ENCODE data around the gene SHH.

SHH gene

DNA sequence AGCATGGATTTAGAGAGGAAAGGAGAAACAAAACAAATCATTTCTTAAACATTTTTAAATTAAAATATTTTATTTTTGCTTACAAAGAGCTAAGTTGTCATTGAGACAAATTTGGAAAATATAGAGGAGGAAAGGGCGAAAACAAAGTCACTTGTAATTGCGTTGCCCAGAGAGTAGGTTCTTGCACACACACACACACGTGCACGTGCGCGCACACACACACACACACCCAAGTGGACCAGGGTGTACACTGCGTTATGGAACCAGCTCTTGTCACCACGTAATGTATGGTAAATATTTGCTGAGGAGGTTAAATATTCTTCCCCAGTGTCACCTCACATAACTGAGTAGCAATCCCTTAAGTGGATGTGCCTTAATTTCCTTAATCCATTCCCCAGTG lies 21.6 kb downstream of the SHH start:
- DNase-seq = no peak

DNA sequence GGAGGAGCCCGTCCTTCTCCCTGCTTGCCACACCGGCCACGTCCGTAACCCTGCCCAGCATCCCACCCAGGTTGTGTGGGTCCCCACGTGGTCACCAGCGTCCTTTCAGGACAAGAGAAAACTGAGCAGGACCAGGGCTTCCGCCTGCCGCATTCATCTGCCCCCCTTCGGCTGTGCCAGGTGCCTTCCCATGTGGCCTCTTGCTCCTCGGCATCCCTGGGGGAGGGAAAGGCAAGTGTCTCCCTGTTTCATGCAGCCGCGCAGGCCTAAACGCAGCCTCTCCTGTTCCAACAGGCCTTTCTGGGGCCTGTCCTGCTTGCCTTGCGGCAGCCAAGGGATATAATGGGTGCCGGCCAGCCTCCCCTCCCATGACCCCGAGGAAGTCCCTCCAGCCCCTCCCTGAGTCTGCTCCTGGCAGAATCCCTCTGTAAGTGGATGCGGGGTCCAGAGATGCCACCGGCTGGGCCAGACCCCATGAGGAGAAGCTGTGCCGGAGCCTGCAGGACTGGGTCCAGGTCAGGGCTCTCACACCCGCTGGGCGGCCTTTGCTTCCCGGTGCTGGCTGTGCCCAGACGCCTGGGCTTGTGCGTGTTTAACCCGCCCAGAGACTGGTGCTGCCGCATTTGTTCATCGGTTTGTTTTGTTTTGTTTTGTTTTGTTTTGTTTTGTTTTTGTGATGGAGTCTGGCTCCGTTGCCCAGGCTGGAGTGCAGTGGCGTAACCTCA lies 23.1 kb downstream of the SHH start:
- DNase-seq = no peak

DNA sequence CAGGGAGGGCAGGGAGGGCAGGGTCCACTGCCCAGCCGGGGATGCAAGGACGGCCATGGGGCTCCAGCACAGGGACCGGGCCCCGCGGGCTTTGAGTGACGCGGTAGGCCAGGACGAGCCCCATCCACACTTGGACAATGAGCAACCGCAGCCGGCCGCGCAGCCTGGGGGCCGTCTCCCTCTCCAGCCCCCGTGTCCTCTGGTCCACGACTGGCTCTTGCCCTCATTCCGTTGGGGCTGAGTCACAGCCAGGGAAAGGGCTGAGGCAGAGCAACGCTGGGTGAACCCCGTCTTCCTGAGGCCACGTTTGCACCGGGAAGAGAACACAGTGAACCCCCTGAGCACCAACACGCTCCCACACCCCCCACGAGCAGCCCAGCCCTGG lies 23.7 kb downstream of the SHH start:
- DNase-seq = no peak

DNA sequence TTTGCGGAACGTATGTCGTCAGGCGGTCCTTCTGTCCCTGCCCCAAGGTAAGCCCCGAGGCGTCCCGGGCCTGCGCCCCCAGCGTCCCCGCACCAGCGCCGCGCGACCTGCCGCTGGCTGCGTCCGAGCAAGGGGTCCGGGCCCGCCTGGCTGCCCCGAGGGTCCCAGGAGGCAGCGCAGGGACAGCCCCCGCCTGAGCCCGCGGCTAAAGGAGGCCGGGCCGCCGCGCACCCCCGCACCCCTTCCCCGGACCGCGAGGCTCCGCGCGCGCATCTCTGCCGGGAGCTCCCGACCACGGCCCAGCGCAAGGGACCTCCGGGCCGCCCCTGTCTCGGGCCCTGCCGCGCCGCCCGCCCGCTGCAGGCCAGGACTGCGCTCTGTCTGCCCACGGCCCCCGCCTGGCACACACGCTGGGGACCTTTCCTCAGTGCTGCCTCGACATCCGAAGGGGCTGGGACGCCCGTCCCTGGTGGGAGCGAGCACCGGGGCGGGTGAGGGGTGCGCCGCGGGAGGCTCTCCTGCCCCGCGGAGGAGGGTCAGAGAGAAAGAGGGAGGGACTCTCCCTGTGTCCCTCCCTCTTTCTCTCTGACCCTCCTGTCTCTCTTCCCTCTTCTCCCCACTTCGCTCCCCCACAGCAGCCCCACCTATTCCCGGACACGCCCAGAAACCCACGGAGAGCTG lies 25.0 kb downstream of the SHH start:
- no peak for DNase-seq

DNA sequence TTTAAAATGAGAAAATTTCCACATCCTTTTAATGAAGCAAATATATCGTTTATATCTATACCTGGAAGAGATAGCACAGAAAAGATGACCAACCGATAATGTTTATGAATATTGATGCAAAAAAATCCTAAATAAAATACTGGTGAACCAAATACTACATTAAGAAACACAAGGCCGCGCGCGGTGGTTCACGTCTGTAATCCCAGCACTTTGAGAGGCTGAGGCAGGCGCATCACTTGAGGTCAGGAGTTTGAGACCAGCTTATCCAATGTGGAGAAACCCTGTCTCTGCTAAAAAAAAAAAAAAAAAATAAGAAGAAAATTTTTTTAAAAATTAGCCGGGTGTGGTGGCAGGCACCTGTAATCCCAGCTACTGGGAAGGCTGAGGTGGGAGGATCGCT lies 25.8 kb downstream of the SHH start:
- no peak for DNase-seq

DNA sequence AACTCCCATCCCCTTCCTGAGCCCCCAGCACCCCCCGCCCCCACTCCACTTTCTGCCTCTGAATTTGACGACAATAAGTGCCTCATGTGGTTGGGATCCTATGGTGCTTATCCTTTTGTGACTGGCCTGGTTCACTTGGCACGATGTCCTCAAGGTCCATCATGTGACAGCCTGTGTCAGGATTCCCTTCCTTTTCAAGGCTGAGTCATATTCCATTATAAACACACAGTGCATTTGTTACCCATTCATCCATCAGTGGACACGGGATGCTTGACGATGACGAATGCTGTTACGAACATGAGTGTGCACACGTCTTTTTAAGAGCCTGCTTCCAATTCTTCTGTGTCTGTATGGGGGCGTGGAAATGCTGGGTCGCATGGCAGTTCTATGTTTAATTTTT lies 26.7 kb downstream of the SHH start:
- DNase-seq = no peak

DNA sequence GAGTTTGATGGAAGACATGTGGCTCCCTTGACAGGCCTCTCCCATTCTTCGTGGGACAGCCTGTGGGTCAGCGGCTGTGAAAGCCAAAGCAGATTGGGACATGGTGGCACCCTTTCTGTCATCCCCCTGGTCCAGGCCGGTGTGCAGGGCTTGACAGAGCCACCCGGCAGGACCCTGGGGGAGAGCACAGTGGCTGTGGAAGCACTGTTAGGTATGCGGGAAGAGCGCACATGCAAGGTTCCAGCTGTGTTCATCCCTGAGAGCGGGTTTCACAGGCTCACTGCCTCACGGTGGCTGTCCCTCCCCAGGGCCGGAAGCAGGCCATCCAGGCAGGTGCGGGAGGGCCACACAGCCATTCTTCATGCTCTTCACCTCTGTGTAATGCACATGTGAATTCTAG lies 29.8 kb downstream of the SHH start:
- DNase-seq = no peak

DNA sequence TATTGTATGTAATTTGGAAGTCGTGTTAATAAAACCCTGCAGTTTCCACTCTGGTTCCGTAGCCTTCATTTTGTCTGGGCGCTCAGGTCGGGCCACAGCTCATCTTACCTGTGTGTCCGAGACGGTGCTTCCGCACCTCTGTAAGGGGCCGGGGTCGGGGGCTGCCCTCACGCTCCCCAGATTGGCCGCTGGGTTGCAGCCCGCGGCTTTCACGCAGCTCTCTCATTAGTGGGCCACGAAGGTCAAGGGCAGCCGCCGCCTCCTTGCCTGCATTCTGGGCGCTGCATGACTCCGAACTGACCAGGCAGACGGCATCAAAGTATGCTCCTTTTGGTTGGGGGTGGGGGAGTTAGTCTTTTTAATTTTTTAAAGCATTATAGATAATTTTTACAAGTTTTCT lies 30.8 kb downstream of the SHH start:
- no peak for DNase-seq

DNA sequence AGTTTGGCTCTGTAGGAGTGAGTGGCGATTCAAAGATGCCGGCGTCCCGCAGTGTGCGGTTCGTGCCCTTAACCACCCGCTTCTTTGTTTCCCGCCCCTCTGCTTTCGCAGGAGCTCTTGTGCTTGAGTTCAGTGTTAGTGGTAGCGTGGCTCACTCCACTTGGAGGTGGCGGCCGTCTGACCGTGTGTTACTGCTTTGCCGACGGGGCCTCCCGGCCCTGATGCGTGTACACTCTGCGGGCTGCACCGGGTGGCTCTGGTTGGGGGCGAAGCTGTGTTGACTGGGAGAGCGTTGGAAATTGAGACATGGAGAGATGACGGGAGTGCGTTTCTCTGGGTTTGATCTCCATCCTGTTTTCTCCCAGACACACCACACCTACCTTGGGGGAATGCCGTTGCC lies 31.4 kb downstream of the SHH start:
- peak; percentile 34 for DNase-seq

DNA sequence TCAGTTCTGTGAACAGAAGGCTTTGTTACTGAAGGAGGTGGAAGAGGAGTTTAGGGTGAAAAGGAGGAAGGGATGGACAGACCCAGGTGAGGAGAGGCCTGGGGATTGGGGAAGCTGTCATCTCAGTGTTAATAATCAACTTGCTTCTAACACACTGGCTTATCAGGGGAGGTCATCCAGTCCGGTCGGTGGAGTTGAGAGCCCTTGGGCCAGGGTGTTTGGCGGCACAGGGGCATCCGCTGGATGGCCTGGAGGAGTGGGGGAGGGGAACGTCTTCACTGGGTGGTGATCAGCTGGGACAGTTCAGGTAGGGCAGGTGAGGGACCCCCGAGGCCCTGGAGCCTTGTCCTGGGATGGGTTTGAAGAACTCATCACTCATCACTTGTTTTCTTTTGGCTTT lies 33.9 kb downstream of the SHH start:
- DNase-seq = no peak

DNA sequence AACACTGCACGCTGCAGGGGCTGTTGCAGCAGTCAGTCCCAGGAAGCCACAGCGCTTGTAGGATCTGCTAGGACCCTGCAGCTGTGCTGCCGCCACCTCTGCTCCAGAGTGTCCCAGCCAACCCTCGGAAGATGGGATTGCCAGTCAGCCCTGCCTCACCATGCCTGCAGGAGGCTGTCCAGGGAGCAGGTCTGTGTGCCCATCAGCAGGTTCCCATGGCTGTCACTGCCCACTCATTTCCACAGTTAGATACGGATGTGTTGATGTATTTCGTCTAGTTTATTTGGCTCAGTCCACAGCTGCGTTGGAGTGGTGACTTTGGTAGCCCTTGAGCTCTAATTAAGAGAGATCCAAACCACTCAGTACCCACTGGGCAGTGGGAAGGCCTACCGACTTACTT lies 35.7 kb downstream of the SHH start:
- DNase-seq = no peak

DNA sequence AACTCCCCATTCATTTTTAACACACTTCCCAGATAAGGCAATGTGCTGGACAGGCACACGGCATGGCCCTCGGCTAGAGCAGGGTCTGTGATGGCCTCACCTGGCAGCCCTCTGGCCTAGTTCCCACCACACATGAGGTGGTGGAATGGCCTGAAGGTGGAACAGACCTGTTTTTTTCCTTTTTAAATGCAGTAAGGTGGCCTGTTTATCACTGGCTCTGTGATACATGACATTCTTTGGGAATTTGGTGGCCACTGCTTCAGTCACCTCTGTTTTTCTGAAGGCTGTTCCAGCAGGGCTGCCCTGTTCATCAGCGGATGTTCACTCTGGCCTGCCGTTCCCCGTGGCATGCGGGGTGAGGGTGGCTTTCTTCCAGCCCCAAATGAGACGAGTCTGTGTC lies 36.6 kb downstream of the SHH start:
- DNase-seq = no peak

DNA sequence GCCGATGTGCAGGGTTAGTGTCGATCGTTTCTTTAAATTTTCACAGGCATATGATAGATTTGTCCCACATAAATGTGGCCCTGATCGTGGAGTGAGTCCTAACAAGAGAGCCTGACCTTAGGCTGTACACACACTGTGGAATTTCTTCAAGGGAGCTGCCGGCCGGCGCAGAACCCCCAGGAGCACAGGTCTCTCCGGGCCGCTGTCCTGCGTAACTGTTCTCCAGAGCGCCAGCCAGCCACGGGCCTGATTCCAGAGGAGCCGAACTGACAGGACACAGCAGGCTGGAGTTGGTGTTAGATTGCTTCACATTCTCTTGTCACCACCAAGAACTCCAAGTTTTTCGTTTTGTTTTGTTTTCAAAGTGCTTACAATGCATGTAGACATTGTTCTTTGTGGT lies 37.3 kb downstream of the SHH start:
- no peak for DNase-seq

DNA sequence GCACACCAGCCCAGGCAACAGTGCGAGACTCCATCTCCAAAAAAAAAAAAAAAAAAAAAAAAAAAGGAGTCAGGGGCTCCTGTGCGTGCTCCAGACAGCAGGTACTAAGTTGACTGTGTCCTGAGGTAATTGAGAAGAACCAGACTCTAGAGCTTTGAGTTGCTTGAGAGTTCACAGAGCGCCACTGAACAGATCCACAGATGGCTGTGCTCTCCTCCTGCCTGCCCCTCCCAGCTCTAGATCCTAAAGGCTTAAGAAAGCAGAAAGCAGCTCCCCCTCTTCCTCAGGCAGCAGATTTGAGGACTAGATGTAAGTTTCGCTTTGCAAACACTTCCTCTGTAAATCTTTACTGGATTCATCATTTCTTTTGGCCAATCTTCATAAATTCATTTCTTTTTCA lies 38.7 kb downstream of the SHH start:
- no peak for DNase-seq

DNA sequence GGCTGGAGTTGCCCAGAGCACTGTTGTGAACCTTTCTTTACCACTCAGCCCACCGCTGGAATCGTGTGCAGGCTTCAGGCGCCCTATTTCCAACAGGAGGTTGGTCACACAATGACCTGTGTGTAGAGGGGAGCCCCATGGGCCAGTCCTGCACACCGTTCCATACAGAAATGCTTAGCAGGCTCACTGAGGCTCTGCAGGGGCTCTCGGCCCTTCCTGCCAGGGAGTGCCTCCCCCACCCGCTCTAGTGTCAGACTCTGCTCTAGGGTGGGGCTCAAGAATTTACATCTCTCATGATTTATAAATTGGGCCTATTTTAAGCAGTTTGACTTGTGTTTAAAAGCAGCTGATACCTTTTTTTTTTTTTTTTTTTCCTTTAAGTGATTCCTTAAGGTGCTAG lies 42.0 kb downstream of the SHH start:
- DNase-seq = no peak

DNA sequence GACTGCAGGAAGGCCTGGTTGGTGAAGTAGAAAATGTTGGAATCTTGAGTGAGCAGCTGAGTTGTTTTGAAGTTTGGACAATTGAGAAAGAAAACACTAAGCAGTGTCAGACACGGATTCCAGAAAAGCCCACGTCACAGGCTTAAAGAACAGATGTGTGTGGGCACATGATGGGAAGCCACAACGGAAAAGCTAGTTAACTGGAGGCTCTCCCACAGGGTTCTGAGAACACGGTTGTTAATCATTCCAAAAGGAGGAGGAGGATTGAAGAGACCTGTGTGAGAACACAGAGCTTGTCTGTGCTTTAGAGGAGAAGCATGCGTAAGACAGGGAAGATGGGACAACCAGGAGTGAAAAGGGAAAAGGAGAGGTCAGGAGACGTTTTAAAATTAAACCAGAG lies 42.6 kb downstream of the SHH start:
- no peak for DNase-seq

DNA sequence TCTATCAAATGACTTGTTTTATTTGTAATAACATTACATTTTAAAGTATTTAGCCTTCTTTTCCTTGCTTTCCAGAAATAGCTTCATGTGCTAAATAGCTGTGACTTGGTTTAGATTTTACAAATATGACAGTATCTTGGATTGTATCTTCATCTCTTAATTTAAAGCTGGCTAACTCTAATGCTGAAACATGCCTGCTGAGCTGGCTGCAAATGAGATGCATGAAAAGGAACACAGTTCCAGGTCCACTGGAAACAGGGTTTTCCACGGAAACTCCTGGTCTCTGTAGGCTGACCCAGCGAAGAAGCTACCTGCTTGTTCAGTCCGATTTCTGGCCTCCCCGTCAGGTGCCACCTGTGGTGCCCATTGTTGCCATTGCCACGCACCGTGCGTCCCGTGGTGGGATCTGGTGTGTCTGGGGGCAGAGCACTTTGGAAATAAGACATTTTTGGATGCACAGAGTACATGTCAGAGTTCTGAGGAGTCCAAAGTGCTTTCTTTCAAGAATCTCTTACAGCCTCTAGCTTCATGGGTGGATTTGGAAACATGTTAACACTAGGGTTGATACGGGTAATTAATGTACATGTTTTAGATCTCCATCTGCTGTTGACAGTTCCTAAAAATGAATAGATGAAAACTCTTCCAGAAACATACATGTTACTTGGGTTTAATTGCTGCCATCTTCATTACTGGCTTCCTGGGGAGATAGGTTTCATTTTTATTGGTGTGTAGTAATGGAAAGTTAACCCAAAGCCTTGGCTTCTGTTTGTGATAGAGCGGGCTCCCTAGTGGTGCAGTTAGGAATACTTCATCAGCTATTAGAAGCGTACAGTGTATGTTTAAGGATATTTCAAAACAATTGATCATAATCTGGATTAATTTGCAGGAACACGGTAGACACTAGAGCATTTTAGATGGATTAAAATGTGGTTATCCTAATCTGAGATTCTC lies 45.0 kb downstream of the SHH start:
- no peak for DNase-seq

DNA sequence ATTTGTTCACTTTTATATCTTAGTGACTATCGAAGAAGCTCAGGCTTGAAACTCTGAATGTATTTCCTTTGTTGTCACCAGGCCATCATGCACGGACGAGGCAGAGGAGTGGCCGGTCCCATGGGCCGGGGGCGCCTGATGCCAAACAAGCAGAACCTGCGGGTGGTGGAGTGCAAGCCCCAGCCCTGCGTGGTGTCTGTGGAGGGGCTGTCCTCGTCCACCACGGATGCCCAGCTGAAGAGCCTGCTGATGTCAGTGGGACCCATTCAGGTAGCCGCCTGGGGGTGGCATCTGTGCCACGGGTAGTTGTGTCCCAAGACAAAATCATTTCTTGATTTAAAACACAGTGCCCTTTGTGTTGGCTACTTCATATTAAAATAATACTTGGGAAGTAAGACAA lies 45.9 kb downstream of the SHH start:
- DNase-seq = no peak

DNA sequence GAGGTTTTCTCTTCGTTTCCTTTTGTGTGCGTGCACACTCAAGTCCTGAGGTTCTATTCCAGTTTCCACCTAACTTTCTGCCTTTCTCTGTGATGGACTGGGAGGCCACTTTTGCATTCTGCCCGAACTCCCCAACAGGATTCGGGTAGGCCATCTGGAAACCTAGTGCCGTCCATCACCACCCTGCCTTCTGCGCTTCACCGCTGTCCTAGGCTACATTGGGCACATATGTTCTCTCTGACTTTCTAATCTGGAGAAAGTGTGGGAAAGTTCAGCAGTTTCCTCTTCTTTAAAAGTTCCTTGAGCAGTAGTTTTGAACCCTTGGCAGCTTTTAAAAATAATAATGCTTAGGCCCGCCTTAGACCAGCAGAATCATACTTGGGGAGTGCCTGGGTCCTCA lies 46.8 kb downstream of the SHH start:
- no peak for DNase-seq

DNA sequence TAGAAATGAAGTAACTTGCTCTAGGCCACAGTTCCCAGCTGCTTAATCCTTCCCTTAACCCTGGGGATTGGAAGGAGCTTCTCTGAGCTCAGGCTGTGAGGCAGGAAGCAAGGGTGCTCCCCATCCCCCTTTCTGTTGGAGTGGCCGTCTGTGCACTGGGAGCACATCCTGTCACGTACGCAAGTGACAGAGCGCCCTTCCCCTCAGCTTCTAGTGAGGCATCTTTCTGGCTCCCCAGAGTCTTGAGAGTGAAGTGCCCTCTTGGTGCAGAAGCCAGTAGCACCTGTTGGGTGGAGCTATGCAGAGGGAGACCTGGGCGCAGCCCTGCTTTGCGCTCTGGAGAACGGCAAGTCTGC lies 47.8 kb downstream of the SHH start:
- peak; percentile 73 for DNase-seq

DNA sequence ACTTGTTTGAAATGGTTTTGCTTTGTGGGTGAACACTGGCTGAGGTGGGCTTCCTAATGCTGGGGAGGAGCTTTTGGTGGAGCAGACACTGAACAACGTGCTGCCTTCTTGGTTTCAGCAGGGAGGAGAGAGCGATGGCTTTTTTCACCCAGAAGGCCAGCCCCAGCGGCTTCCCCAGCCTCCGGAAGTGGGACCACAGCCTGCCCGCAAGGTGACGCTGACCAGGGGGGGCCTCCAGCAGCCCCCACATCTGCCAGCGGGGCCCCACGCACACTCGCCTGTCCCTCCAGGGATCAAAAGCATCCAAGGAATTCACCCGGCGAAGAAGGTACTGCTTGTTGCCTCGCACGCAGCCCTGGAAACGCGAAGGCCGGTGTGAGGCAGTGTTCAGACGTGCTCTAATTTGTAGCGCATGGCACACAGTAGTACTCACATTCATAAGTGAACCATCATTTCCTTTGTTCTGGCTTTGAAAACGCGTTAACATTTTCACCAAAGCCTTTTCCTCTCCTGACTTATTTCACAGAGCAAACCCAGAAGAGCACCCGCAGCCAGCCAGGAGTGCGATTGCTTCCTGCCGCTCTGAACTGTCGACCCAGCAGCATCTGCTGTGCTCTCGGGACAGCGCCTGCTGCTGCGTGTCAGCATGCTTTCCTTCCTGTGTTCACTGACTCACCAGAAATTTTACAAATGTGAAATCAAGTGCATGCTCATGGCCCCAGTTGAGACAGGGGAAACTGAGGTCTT lies 48.4 kb downstream of the SHH start:
- peak; percentile 80 for DNase-seq

DNA sequence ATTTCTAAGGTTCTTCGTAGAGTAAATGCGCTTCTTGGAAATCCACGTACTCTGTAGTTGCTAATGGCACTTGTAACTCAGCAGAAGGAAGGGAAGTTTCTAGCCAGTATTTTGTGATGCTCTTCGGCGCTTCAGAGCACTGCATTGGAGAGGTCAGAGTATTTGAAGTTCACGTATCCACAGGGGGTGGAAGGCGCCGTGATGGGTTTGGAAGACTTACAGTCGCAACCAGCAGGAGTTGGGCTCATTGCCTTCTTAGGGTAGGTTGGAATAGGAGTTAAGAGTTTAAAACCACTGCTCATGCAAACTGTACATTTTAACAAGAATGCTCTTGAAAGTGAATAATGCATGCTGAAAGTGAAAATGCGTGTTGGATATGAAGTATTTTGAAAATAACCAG lies 49.1 kb downstream of the SHH start:
- no peak for DNase-seq

DNA sequence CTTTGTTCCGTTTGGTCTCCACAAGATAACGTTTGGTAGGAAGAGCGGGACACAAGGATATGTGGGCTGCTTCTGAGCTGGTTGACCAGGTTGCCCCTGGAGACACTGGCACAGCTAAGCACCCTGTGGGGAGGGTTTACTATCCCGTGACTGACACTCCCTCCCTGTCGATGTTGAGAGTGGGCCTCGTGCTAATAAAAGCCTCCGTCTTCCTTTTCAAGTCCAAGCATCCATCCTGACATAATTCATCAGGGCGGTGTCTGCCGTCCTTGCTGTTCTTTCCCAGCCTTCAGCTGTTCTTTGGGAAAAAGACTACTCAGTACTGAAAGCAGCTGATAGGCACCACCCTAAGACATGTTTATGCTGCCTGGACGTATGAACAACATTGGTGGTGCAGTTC lies 49.6 kb downstream of the SHH start:
- DNase-seq = no peak

Data from activated CD8-positive, alpha-beta memory T cell treated with anti-CD3 and anti-CD28 coated beads, Interleukin-2, amount 50 U/mL, for 48 hours (primary cell).